Neural progenitor cell (in vitro differentiated cells): ENCODE data around the gene CRIP3. TPM values are rescaled to one million over a fixed set of nuclear protein-coding genes. Genes with fewer than 3 reads are reported as not detected.

Source experiments
- DNase-seq: peaks from one replicate; pipeline ENCODE4 v3.0.0-alpha.2; 2016; ENCODE audit warnings: low spot score
- H2AFZ ChIP-seq: fragments of 200-600 bp; sonication (generic); replicated peaks from 2 replicates; pipeline ENCODE4 v1.6.1; 2016; ENCODE audit warnings: antibody characterized with exemption
- H3F3A ChIP-seq: fragments of 200-600 bp; sonication (generic); 2 replicates; pipeline ENCODE4 v1.6.1; 2016; ENCODE audit warnings: antibody characterized with exemption, low read depth
- H3K27ac ChIP-seq: fragments of 200-600 bp; sonication (generic); 2 replicates; pipeline ENCODE4 v1.5.1; 2016; ENCODE audit warnings: mild to moderate bottlenecking
- H3K27me3 ChIP-seq: fragments of 200-600 bp; sonication (generic); 2 replicates; pipeline ENCODE4 v1.6.1; 2016; ENCODE audit warnings: mild to moderate bottlenecking, moderate library complexity
- H3K36me3 ChIP-seq: fragments of 200-600 bp; sonication (generic); 2 replicates; pipeline ENCODE4 v1.5.1; 2016
- H3K4me1 ChIP-seq: fragments of 200-600 bp; sonication (generic); 2 replicates; pipeline ENCODE4 v1.6.1; 2016; ENCODE audit warnings: mixed run types
- H3K4me2 ChIP-seq: fragments of 200-600 bp; sonication (generic); 2 replicates; pipeline ENCODE4 v1.6.1; 2016
- H3K4me3 ChIP-seq: fragments of 200-600 bp; sonication (generic); 2 replicates; pipeline ENCODE4 v1.5.1; 2016
- H3K79me2 ChIP-seq: fragments of 200-600 bp; sonication (generic); 2 replicates; pipeline ENCODE4 v1.6.1; 2016; ENCODE audit warnings: low read depth
- H3K9ac ChIP-seq: fragments of 200-600 bp; sonication (generic); 2 replicates; pipeline ENCODE4 v1.6.1; 2016
- H3K9me3 ChIP-seq: fragments of 200-600 bp; sonication (generic); 2 replicates; pipeline ENCODE4 v1.5.1; 2016; ENCODE audit warnings: low read depth
- H4K20me1 ChIP-seq: fragments of 200-600 bp; sonication (generic); 2 replicates; pipeline ENCODE4 v1.6.1; 2016; ENCODE audit warnings: low read depth
- H3K27ac Mint-ChIP-seq: 3 replicates; pipeline ENCODE4 v1.8.0; 2021; ENCODE audit warnings: mixed read lengths
- H3K27me3 Mint-ChIP-seq: 2 replicates; pipeline ENCODE4 v1.8.0; 2022; ENCODE audit warnings: low read depth, mild to moderate bottlenecking, inconsistent platforms, moderate library complexity, mixed read lengths; ENCODE audit not compliant: insufficient read depth
- H3K36me3 Mint-ChIP-seq: 3 replicates; pipeline ENCODE4 v1.8.0; 2021; ENCODE audit warnings: mixed read lengths
- H3K4me1 Mint-ChIP-seq: 3 replicates; pipeline ENCODE4 v1.8.0; 2021; ENCODE audit warnings: mixed read lengths
- H3K4me3 Mint-ChIP-seq: 3 replicates; pipeline ENCODE4 v1.8.0; 2021; ENCODE audit warnings: mild to moderate bottlenecking, moderate library complexity, mixed read lengths
- H3K9me3 Mint-ChIP-seq: 3 replicates; pipeline ENCODE4 v1.8.0; 2020; ENCODE audit warnings: mixed read lengths
- CTCF ChIP-seq: fragments of 200-600 bp; sonication (generic); IDR thresholded peaks from 2 replicates; pipeline ENCODE4 v1.5.1; 2017; ENCODE audit warnings: antibody characterized with exemption, mild to moderate bottlenecking
- EZH2 ChIP-seq: fragments of 200-600 bp; sonication (generic); IDR thresholded peaks from 2 replicates; pipeline ENCODE4 v1.6.1; 2017; ENCODE audit warnings: antibody characterized with exemption, mild to moderate bottlenecking, moderate library complexity
- EZH2phosphoT487 ChIP-seq: fragments of 200-600 bp; sonication (generic); IDR thresholded peaks from 2 replicates; pipeline ENCODE4 v1.6.1; 2017; ENCODE audit warnings: antibody characterized with exemption
- total RNA-seq: library from RNA; depleted of rRNA; stranded (reverse); fragments of >200 nt; gene quantifications from 2 replicates; pipeline ENCODE4 v1.2.3, GENCODE V29; 2015; ENCODE audit warnings: low replicate concordance

CRIP3 gene
- total RNA-seq, 1 donor from 2014 or later, result 21.3 TPM

GRCh38 chr6:43268782-43269272 lies 39.8 kb downstream of the CRIP3 start:
- H3F3A ChIP-seq, result peaks cover 7% of the 10 kb centered on the region
- H3K4me3 ChIP-seq, result no peak overlapping the region
- no peaks in the 10 kb centered on the region for H3K36me3 ChIP-seq
- H4K20me1 ChIP-seq, result no peaks in the 10 kb centered on the region
- Mint-ChIP-seq H3K4me1 (peaks cover 38% of the 10 kb centered on the region), H3K9me3 (no peaks in the 10 kb centered on the region), H3K4me3 (no peak overlapping the region), H3K27ac (no peak overlapping the region), H3K36me3 (peaks cover 2% of the 10 kb centered on the region), H3K27me3 (peaks cover 29% of the 10 kb centered on the region)
- no peaks in the 10 kb centered on the region for H3K9me3 ChIP-seq
- no peak for TF ChIP-seq CTCF
- TF ChIP-seq EZH2, result no peak
- TF ChIP-seq EZH2phosphoT487, result no peak
- H2AFZ ChIP-seq, result no peak overlapping the region
- no peak overlapping the region for H3K27ac ChIP-seq
- DNase-seq, result no peak
- H3K27me3 ChIP-seq, result peaks cover 44% of the 10 kb centered on the region
- H3K9ac ChIP-seq, result no peak overlapping the region
- peaks cover 17% of the 10 kb centered on the region for H3K4me1 ChIP-seq
- H3K79me2 ChIP-seq, result no peaks in the 10 kb centered on the region
- H3K4me2 ChIP-seq, result no peak overlapping the region

GRCh38 chr6:43268355-43268700 lies 40.3 kb downstream of the CRIP3 start:
- Histone ChIP-seq H3K36me3 (no peaks in the 10 kb centered on the region), H3K27me3 (peaks cover 39% of the 10 kb centered on the region), H4K20me1 (no peaks in the 10 kb centered on the region), H2AFZ (no peak overlapping the region), H3K9ac (no peak overlapping the region), H3K4me1 (peaks cover 17% of the 10 kb centered on the region), H3K4me3 (no peak overlapping the region), H3K27ac (no peak overlapping the region), H3K79me2 (no peaks in the 10 kb centered on the region), H3K4me2 (no peak overlapping the region), H3K9me3 (no peaks in the 10 kb centered on the region), H3F3A (peaks cover 4% of the 10 kb centered on the region)
- H3K27ac Mint-ChIP-seq, result no peak overlapping the region
- no peak overlapping the region for H3K4me3 Mint-ChIP-seq
- peaks cover 37% of the 10 kb centered on the region for H3K4me1 Mint-ChIP-seq
- DNase-seq, result no peak
- peaks cover 28% of the 10 kb centered on the region for H3K27me3 Mint-ChIP-seq
- no peak for TF ChIP-seq EZH2
- no peak for TF ChIP-seq EZH2phosphoT487
- TF ChIP-seq CTCF, result no peak
- H3K36me3 Mint-ChIP-seq, result peaks cover 2% of the 10 kb centered on the region
- H3K9me3 Mint-ChIP-seq, result no peaks in the 10 kb centered on the region

GRCh38 chr6:43267619-43268354 lies 40.8 kb downstream of the CRIP3 start:
- Mint-ChIP-seq H3K4me1 (peaks cover 37% of the 10 kb centered on the region), H3K4me3 (peak overlapping the region; percentile 54), H3K36me3 (peaks cover 2% of the 10 kb centered on the region), H3K9me3 (no peaks in the 10 kb centered on the region), H3K27ac (peak overlapping the region; percentile 42), H3K27me3 (peaks cover 28% of the 10 kb centered on the region)
- no peak overlapping the region for H3K4me3 ChIP-seq
- no peak overlapping the region for H3K27ac ChIP-seq
- H3K9me3 ChIP-seq, result no peaks in the 10 kb centered on the region
- peak overlapping the region; percentile 52 for H2AFZ ChIP-seq
- no peaks in the 10 kb centered on the region for H3K79me2 ChIP-seq
- peaks cover 17% of the 10 kb centered on the region for H3K4me1 ChIP-seq
- no peak overlapping the region for H3K9ac ChIP-seq
- TF ChIP-seq EZH2phosphoT487 (no peak), CTCF (no peak), EZH2 (no peak)
- no peaks in the 10 kb centered on the region for H4K20me1 ChIP-seq
- H3K27me3 ChIP-seq, result peaks cover 35% of the 10 kb centered on the region
- DNase-seq, result no peak
- H3K36me3 ChIP-seq, result no peaks in the 10 kb centered on the region
- peaks cover 4% of the 10 kb centered on the region for H3F3A ChIP-seq
- peak overlapping the region; percentile 45 for H3K4me2 ChIP-seq
